ENCODE results near the gene PDE4D. TPM values are rescaled to one million over a fixed set of nuclear protein-coding genes. Genes with fewer than 3 reads are reported as not detected.

The PDE4D gene
- total and polyA plus RNA-seq, 3 donors from 2014 or later = 7.8 to 13.9 (median 8.7) TPM

DNA sequence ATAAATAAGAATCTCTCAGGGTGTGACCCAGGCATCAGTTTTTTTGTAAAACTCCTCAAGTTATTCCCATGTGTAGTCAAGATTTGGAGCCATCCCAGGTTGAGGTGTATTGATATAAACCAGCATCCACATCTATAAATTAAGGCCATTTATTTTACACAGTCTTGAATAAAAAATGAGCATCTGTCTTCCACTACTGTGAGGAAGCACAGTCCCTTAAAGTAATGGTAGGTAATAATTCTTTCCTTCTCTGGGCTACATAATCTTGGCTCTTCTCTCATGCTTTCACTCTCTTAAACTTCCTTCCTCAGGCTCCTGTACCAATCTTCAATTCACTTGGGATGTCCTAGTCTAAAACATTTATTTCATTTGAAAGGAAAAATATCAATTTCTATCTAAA lies 110.3 kb downstream of the PDE4D start:
- no peaks in the 10 kb centered on the region for H3K27me3 ChIP-seq
- H3K27ac ChIP-seq = no peak overlapping the region
- no peaks in the 10 kb centered on the region for H3K4me1 ChIP-seq
- DNase-seq = no peak
- no peak overlapping the region for H3K4me3 ChIP-seq
- intact Hi-C loops (cut with DNase I; ENCODE audit: low total_unique reads) = no loop called here
- TF ChIP-seq POLR2A (IDR thresholded peaks at IDR 0.05) = no peak
- H3K9me3 ChIP-seq = no peaks in the 10 kb centered on the region
- no peaks in the 10 kb centered on the region for H3K36me3 ChIP-seq (ENCODE audit: low read depth, missing control alignments)

DNA sequence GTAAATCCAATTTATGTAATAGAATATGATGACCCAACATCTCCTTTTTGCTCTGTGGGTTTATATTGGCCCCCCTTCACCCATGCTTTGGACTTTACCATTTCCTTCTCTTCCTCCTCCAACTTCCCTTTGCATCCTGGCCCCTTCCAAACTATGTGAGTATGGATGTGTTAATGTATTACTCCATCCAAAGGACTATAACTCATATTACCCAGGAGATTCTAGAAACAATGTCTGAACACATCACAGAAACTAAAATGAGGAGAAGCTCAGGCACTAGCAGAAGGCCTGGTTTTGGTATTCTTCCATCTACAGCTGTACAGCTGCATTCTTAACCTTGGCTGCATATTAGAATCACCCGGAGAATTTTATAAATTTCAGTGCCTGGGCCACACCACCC lies 110.7 kb downstream of the PDE4D start:
- no peaks in the 10 kb centered on the region for H3K9me3 ChIP-seq
- no peak overlapping the region for H3K27ac ChIP-seq
- H3K27me3 ChIP-seq = no peaks in the 10 kb centered on the region
- H3K4me3 ChIP-seq = no peak overlapping the region
- no peak for TF ChIP-seq POLR2A (IDR thresholded peaks at IDR 0.05)
- TF ChIP-seq, protein P1, sequence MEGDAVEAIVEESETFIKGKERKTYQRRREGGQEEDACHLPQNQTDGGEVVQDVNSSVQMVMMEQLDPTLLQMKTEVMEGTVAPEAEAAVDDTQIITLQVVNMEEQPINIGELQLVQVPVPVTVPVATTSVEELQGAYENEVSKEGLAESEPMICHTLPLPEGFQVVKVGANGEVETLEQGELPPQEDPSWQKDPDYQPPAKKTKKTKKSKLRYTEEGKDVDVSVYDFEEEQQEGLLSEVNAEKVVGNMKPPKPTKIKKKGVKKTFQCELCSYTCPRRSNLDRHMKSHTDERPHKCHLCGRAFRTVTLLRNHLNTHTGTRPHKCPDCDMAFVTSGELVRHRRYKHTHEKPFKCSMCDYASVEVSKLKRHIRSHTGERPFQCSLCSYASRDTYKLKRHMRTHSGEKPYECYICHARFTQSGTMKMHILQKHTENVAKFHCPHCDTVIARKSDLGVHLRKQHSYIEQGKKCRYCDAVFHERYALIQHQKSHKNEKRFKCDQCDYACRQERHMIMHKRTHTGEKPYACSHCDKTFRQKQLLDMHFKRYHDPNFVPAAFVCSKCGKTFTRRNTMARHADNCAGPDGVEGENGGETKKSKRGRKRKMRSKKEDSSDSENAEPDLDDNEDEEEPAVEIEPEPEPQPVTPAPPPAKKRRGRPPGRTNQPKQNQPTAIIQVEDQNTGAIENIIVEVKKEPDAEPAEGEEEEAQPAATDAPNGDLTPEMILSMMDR (IDR thresholded peaks at IDR 0.05) = no peak
- WGBS, 2 donors = 60 to 68% methylated on average over 1 of the region's 1 CpG
- H3K36me3 ChIP-seq (ENCODE audit: low read depth, missing control alignments) = no peaks in the 10 kb centered on the region
- DNase-seq = no peak
- H3K4me1 ChIP-seq = no peaks in the 10 kb centered on the region
- intact Hi-C loops (cut with DNase I; ENCODE audit: low total_unique reads) = no loop called here

DNA sequence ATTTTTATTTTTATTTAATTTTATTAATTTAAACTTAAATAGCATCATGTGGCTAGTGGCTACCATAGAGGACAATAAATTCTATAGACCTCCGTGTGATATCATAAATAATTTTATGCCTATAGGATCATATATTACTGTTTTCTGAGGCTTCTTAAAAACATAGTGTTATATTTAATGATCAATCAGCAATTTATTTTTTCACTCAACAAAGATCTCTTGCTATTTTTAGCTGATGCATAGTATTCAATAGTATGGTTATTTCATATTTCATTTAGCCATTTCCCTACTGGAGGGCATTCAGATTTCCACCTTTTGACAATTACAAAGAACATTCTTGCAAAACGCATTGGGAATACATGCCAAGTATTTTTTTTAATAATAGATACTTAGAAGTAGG lies 114.1 kb downstream of the PDE4D start:
- DNase-seq = no peak
- no peak for TF ChIP-seq POLR2A (IDR thresholded peaks at IDR 0.05)
- TF ChIP-seq, protein P1 (IDR thresholded peaks at IDR 0.05) = no peak
- no peak overlapping the region for H3K4me3 ChIP-seq
- intact Hi-C loops (cut with DNase I; ENCODE audit: low total_unique reads) = no loop called here
- H3K4me1 ChIP-seq = no peaks in the 10 kb centered on the region
- H3K27ac ChIP-seq = no peak overlapping the region
- no peaks in the 10 kb centered on the region for H3K36me3 ChIP-seq (ENCODE audit: low read depth, missing control alignments)
- 87 to 90% methylated on average over 2 of the region's 2 CpGs for whole genome bisulfite sequencing, 2 donors
- no peaks in the 10 kb centered on the region for H3K9me3 ChIP-seq
- H3K27me3 ChIP-seq = no peaks in the 10 kb centered on the region

DNA sequence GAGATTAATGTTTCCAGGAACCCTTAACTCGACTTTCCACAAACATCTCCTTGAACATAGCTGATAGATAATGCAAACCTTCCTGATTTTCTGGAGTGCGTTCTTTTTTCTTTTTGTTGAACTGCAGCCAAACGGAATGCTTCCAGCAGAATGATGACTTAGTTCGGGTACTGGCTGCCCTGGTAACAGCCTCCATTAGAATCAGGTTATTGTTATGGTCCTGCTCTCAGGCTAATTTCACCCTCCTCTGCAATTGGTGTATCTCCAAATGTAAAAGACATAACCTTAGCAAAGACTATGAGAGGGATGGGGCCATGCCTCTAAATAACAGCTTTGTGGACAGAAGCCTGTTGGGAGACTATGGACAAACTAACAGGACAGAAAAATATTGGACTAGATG lies 116.5 kb downstream of the PDE4D start:
- no peaks in the 10 kb centered on the region for H3K27me3 ChIP-seq
- 61 to 66% methylated on average over 4 of the region's 4 CpGs for WGBS, 2 donors
- no peaks in the 10 kb centered on the region for H3K9me3 ChIP-seq
- H3K36me3 ChIP-seq (ENCODE audit: low read depth, missing control alignments) = no peaks in the 10 kb centered on the region
- H3K27ac ChIP-seq = no peak overlapping the region
- H3K4me1 ChIP-seq = no peaks in the 10 kb centered on the region
- intact Hi-C loops (cut with DNase I; ENCODE audit: low total_unique reads) = no loop called here
- H3K4me3 ChIP-seq = no peak overlapping the region
- no peak for DNase-seq
- TF ChIP-seq, protein P1 (IDR thresholded peaks at IDR 0.05) = no peak
- no peak for TF ChIP-seq POLR2A (IDR thresholded peaks at IDR 0.05)

DNA sequence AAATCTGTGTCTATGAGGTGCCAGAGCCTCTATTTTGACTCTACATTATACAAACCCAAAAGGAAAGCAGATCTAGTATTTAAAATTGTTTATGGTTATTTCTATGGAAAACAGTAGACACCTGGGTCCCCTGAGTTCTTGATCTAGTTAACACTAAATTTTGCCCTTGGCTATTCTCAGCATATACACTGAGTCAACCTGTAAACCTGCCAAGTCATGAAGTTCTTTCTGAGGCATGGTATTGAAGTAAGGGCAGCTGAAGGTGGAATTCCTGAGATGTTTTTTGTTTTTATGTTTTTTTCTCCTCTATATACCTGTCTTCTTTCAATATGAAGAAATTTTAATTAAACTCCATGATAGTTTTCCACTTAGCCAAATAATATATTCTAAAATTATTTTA lies 120.2 kb downstream of the PDE4D start:
- intact Hi-C loops (cut with DNase I; ENCODE audit: low total_unique reads) = no loop called here
- Histone ChIP-seq H3K27ac (no peak overlapping the region), H3K9me3 (no peaks in the 10 kb centered on the region), H3K4me1 (peaks cover 6% of the 10 kb centered on the region), H3K4me3 (no peak overlapping the region), H3K36me3 (ENCODE audit: low read depth, missing control alignments) (no peaks in the 10 kb centered on the region), H3K27me3 (no peaks in the 10 kb centered on the region)
- no peak for TF ChIP-seq POLR2A (IDR thresholded peaks at IDR 0.05)
- TF ChIP-seq, protein P1 (IDR thresholded peaks at IDR 0.05) = no peak
- DNase-seq = no peak
